Measurements from ENCODE around the gene ACE.

The ACE gene

GRCh38 chr17:63479495-63480184 lies 2.8 kb downstream of the ACE start:
- Histone ChIP-seq H3K36me3 (no peaks in the 10 kb centered on the region), H3K27me3 (ENCODE audit: insufficient read depth, low read depth, severe bottlenecking) (no peaks in the 10 kb centered on the region), H3K27ac (peak overlapping the region; percentile 37), H3K4me3 (ENCODE audit: low read depth, low read length) (no peak overlapping the region), H3K9me3 (ENCODE audit: severe bottlenecking) (no peaks in the 10 kb centered on the region)
- TF ChIP-seq CTCF (IDR thresholded peaks at IDR 0.05; ENCODE audit: low read depth, low read length): no peak
- no peak for DNase-seq

- DNase-seq: no peak
- TF ChIP-seq CTCF (IDR thresholded peaks at IDR 0.05; ENCODE audit: low read depth, low read length): no peak
- Histone ChIP-seq H3K27ac (no peak overlapping the region; the same call in 1 of the 2 replicates), H3K27me3 (ENCODE audit: insufficient read depth, low read depth, severe bottlenecking) (no peaks in the 10 kb centered on the region), H3K9me3 (ENCODE audit: severe bottlenecking) (no peaks in the 10 kb centered on the region), H3K36me3 (no peaks in the 10 kb centered on the region), H3K4me3 (ENCODE audit: low read depth, low read length) (no peak overlapping the region)
These were observed 3.4 kb downstream of the ACE start for GRCh38 chr17:63480192-63480784.

- no peak for DNase-seq
- TF ChIP-seq CTCF (IDR thresholded peaks at IDR 0.05; ENCODE audit: low read depth, low read length): no peak
- no peaks in the 10 kb centered on the region for H3K27me3 ChIP-seq (ENCODE audit: insufficient read depth, low read depth, severe bottlenecking)
- no peaks in the 10 kb centered on the region for H3K9me3 ChIP-seq (ENCODE audit: severe bottlenecking)
- H3K4me3 ChIP-seq (ENCODE audit: low read depth, low read length): no peak overlapping the region
- no peaks in the 10 kb centered on the region for H3K36me3 ChIP-seq
- H3K27ac ChIP-seq: no peak overlapping the region; the same call in none of the 2 replicates
These were observed 4.1 kb downstream of the ACE start for GRCh38 chr17:63480826-63481487.

GRCh38 chr17:63481488-63481870 lies 4.6 kb downstream of the ACE start:
- no peak overlapping the region for H3K4me3 ChIP-seq (ENCODE audit: low read depth, low read length)
- no peak for DNase-seq
- no peaks in the 10 kb centered on the region for H3K9me3 ChIP-seq (ENCODE audit: severe bottlenecking)
- H3K36me3 ChIP-seq: no peaks in the 10 kb centered on the region
- H3K27ac ChIP-seq: peak overlapping the region; percentile 23
- TF ChIP-seq CTCF (IDR thresholded peaks at IDR 0.05; ENCODE audit: low read depth, low read length): no peak
- no peaks in the 10 kb centered on the region for H3K27me3 ChIP-seq (ENCODE audit: insufficient read depth, low read depth, severe bottlenecking)

GRCh38 chr17:63482509-63482908 lies 5.6 kb downstream of the ACE start:
- Histone ChIP-seq H3K4me3 (ENCODE audit: low read depth, low read length) (no peak overlapping the region), H3K36me3 (no peaks in the 10 kb centered on the region), H3K9me3 (ENCODE audit: severe bottlenecking) (no peaks in the 10 kb centered on the region), H3K27me3 (ENCODE audit: insufficient read depth, low read depth, severe bottlenecking) (no peaks in the 10 kb centered on the region), H3K27ac (no peak overlapping the region)
- TF ChIP-seq CTCF (IDR thresholded peaks at IDR 0.05; ENCODE audit: low read depth, low read length): no peak
- no peak for DNase-seq

Data from WERI-Rb-1 (cell line).